GM21786 (cell line): Measurements from ENCODE around the gene MED13.
"Not testable (repeated sequence)": the region's sequence is repeated elsewhere in the genome, so short reads cannot be mapped to it uniquely, and the experiment has no call there.

Source experiments
- ATAC-seq: cut with Tn5 transposase; IDR thresholded peaks from one replicate; pipeline ENCODE4 v1.9.1; 2021; ENCODE audit not compliant: unreplicated experiment

The MED13 gene

DNA sequence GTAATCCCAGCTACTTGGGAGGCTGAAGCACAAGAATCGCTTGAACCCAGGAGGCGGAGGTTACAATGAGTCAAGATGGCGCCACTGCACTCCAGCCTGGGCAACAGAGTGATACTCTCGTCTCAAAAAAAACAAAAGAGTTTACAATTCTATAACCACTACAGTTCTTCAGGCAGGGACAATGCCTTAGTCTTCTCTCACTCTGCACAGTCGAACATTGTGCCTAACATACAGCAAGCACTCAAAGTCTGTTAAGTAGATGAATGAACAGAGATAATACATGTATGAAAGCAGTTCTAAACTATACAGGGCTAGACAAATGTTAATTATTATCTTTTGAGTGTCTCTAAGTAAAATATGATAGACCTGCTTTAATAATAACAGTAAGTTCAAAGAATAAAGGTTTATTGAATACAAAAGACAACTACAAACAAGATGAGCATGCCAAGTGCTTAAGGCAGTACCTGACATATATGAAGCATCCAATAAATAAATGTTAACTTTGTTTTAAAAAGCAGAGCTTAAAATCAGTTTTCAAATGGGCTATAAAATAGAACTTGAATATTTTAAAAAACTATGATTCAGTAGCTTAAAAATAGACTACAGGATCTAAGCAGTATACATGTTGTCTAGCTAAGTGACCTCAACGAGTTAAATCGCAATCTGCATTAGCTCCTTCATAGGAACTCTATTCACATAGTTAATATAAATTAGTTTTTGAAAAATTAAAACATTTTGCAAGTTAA, 156.6 kb downstream of the MED13 start:
- ATAC-seq, result no peak

GRCh38 chr17:61907361-61907760, 157.7 kb downstream of the MED13 start:
- ATAC-seq, result no peak

GRCh38 chr17:61904094-61904710, 160.9 kb downstream of the MED13 start:
- peak; percentile 70 for ATAC-seq

GRCh38 chr17:61903251-61903650, 161.8 kb downstream of the MED13 start:
- no peak for ATAC-seq

- ATAC-seq, result no peak
These were observed 167.4 kb downstream of the MED13 start for GRCh38 chr17:61897548-61898180.

DNA sequence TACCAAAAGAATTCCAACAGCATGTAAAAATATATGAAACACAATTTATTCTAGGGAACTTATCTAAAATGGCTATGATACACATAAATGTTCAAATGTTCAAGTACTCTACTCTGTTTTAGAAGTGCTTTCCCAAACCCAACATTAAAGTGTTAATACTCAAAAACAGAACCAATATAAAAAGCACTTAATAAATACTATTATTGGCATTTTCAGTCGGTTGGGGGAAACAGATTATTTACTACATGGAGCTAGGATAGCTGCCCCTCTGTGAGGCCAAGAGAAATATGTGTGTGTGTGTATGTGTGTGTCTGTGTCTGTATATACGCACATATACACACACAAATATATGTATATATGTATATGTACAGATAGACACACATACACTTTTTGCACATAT, 169.7 kb downstream of the MED13 start:
- ATAC-seq, result no peak

DNA sequence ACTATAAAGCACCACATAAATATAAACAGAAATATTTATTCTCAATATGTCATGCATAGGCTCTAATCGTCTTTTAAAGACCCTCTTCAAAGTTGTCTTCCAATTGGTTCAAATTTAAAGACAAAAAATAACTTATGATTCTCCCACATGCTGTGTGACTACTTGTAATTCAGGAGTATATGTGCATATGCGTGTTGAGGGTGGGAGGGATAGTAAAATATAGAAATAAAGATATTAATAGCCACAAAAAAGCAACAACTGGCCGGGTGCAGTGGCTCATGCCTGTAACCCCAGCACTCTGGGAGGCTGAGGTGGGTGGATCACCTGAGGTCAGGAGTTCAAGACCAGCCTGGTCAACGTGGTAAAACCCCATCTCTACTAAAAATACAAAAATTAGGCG, 170.8 kb downstream of the MED13 start:
- ATAC-seq, result not testable (repeated sequence)
